ENCODE results near the gene KCNIP4. TPM values are rescaled to one million over a fixed set of nuclear protein-coding genes. Genes with fewer than 3 reads are reported as not detected.

The KCNIP4 gene
- total RNA-seq, 1 donor from 2014 or later: not detected

GRCh38 chr4:21695141-21695540, 253.4 kb downstream of the KCNIP4 start:
- intact Hi-C loops (cut with micrococcal nuclease): no loop called here

GRCh38 chr4:21692241-21692640, 256.3 kb downstream of the KCNIP4 start:
- intact Hi-C loops (cut with micrococcal nuclease): no loop called here

GRCh38 chr4:21688596-21689265, 259.8 kb downstream of the KCNIP4 start:
- intact Hi-C loops (cut with micrococcal nuclease): no loop called here

- intact Hi-C loops (cut with micrococcal nuclease): no loop called here
Observed at GRCh38 chr4:21685911-21686310, 262.7 kb downstream of the KCNIP4 start.

DNA sequence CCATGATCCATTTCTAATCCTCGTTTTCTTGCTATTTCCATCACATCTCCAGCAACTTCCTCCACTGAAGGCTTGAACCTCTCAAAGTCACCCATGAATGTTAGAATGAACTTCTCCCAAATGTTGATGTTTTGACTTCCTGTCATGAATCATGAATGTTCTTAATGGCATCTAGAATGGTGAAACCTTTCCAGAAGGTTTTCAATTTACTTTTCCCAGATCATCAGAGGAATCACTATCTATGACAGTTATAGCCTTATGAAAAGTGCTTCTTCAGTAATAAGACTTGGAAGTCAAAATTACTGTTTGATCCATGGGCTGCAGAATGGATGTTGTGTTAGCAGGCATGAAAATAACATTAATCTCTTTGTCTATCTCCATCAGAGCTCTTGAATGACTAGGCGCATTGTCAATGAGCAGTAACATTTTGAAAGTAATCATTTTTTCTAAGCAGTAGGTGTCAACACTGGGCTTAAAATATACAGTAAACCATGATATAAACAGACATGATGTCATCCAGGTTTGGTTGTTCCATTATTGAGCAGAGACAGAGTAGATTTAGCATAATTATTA, 268.2 kb downstream of the KCNIP4 start:
- intact Hi-C loops (cut with micrococcal nuclease): no loop called here

GRCh38 chr4:21678711-21679110, 269.9 kb downstream of the KCNIP4 start:
- intact Hi-C loops (cut with micrococcal nuclease): no loop called here

DNA sequence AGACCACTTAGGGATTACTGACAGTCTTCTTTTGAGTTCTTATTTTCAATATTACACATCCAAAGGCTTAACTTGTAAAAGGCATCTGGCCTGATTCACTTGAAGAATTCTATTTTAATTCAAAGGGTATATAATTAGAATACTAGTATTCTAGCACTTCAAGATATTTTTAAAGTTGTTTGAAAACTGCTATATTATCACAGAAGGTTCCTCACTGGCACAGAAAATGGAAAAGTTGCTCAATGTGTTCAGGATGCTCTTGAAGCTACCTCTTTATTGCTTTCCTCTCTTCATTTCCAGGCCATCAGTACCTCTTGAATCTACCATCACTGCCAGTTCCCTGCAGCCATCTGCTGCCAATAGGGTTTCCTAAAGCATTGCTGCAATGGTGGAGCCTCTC, 271.4 kb downstream of the KCNIP4 start:
- intact Hi-C loops (cut with micrococcal nuclease): no loop called here

DNA sequence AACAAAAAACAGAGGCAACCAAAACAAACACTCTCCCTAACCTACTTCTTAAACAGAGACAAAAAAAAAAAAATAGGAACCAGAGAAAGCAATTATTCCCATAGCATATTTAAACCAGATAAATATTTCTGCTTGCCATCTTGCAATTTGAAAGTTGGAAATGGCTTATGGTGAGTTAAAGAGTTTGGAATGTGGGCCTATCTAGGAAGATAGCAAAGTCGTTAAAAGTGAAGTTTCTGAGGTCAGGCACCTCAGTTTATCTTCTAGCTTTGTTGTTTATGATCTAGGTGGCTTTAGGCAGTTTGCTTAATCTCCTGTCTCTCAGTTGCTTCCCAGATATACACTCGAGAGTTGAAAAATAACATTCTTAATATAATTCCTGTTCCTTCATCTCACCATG, 284.2 kb downstream of the KCNIP4 start:
- intact Hi-C loops (cut with micrococcal nuclease): no loop called here

- intact Hi-C loops (cut with micrococcal nuclease): no loop called here
Observed at GRCh38 chr4:21656832-21657231, 291.7 kb downstream of the KCNIP4 start.

- intact Hi-C loops (cut with micrococcal nuclease): no loop called here
Observed at GRCh38 chr4:21655031-21655430, 293.5 kb downstream of the KCNIP4 start.

DNA sequence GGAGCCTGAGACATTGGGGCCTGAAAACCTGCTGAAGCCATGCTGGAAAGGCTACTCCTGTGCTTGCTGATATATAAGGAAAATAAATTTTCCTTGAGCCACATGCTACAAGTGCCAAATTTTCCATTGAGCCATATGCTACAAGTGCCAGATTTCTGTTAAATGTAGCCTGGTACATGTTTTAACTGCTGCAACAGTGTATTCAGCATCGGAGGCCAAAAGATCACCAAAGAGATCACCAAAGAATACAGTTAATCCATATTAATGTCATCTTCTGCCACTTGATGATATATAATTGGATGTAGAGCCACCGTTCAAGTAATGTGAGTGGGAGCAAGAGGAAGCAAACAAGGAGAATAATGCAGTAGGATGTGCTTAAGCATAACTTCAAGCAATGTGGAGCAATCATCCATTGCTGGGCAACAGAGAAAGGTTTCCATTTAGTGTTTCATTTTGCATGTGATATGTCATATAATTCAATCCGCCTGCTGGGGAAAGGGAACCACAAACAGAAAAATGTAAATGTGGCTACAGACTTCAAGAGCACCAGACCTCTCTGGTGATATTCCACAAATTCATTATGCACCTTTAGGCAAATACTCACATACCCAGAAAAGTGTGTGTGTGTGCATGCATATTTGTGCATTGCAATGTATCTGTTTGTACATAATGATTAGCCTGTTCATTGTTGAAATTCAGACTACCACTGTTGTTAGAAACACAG, 295.9 kb downstream of the KCNIP4 start:
- intact Hi-C loops (cut with micrococcal nuclease): no loop called here

- intact Hi-C loops (cut with micrococcal nuclease): no loop called here
Observed at GRCh38 chr4:21649391-21650090, 299.0 kb downstream of the KCNIP4 start.

DNA sequence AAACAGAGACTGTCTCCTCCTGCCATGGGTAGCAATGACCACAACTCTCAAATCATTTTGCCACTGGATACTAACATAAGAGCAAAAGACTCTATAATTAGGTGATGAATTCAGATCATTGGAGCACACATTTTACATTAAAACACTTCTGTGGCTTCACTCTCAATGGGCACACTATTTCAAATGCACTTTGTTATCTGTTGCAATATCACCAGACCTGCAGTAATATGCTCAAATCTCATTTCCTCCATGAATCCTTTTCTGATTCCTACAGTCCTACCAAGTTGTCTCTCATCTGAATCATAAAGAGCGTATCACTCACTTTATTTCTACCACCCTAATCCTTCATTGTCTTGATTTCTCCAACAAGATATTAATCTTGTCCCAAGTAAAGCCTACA, 302.8 kb downstream of the KCNIP4 start:
- intact Hi-C loops (cut with micrococcal nuclease): no loop called here

GRCh38 chr4:21641696-21642095, 306.9 kb downstream of the KCNIP4 start:
- intact Hi-C loops (cut with micrococcal nuclease): no loop called here

DNA sequence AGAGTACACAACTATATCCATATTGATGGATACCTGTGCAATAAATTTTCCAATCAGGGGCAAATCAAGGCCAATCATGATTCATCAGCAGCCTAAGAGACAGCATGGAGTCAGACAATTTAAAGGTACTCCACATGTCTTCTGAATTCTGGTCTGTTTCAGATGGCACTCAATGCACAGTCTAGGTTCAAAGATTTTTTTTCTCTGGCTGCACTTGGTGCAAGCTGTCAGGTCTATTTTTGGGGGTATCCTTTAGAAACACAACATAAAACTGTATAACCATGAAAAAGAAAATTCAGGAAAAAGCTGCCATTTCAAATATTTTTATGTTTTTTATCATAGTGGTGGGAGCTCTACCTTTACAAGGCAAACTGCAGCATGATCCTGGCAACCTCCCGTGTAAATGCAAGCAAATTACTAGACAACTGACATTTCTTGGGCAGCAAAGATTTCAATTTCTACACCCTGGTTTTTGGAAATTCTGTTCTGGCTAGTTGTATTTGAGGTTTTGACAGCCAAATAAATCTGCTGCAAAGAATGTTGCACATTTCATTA, 310.3 kb downstream of the KCNIP4 start:
- intact Hi-C loops (cut with micrococcal nuclease): no loop called here

DNA sequence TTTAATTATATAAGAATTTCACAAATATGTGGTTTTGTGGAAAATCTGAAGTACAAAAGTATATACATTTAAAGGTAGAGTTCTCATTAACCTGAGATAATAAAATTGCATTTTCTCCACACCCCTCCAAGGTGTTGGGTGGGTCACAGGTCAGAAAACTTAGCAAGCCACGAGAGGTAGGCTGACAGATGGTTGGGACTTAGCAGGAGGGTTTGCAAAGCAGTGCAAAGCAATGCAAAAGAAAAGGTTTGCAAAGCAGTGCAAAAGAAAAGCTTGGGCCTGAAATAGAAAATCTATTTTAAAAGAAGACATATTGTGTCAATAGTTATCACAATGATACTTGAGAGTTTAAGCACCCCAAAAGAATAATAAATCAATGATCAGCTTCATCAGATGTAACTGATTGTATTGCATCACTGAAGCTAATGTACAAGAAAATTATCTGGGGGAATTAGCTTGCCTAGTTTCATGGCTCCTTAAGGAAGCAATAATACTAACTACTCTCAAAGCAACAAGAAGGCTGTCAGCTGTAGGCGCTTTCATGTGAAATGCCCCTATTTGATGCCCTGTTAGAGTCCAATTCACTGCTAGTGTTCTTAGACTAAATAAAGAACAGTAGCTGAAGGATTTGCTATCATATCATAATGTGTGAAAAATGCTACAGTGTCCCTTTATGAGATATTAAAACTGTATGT, 319.5 kb downstream of the KCNIP4 start:
- intact Hi-C loops (cut with micrococcal nuclease): no loop called here

GRCh38 chr4:21628116-21628670, 320.4 kb downstream of the KCNIP4 start:
- intact Hi-C loops (cut with micrococcal nuclease): no loop called here

DNA sequence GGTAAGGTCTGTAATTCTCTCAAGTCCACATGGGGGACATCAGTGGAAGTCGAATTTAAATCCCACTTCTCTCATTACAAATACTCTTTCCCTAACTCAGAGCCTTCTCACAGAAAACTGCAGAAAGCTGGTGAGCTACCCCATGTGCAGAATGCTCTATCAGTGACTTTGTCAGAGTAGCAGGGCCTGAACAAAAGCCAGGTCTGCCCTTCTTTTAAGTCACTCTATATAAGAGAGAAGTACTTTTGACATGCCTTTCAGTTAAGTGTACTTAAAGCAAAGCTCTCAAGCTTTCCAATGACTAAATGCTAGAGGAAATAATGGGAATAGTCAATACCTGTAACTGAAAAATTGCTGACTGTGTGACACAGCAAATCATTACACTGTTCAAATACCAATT, 323.1 kb downstream of the KCNIP4 start:
- intact Hi-C loops (cut with micrococcal nuclease): no loop called here

GRCh38 chr4:21605006-21605405, 343.6 kb downstream of the KCNIP4 start:
- intact Hi-C loops (cut with micrococcal nuclease): no loop called here

- intact Hi-C loops (cut with micrococcal nuclease): no loop called here
Observed at GRCh38 chr4:21596521-21596920, 352.1 kb downstream of the KCNIP4 start.

DNA sequence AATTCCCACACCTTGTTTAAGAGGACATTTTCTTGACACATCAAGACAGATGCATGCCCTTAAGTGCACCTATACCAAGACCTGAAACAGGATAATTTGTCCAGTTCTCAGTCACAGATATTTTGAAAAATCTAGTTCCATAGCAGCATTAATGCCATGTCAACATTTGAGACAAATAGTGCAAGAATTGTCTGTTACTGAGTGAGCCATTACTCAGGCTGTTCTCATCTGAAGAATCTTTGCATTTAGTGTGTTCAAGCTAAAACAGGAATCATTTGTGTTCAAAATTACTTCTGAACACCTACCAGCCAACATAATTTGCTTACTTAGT, 354.9 kb downstream of the KCNIP4 start:
- intact Hi-C loops (cut with micrococcal nuclease): no loop called here
